ENCODE measurements around the gene MYH7B. TPM values are rescaled to one million over a fixed set of nuclear protein-coding genes. Genes with fewer than 3 reads are reported as not detected.

The MYH7B gene
- total RNA-seq, 2 experiments from 2014 or later, result 0.70 to 0.79 TPM

GRCh38 chr20:34949120-34949519 is 6.5 kb upstream of the MYH7B start:
- CTCF ChIA-PET (ENCODE audit: unreplicated experiment), result no interaction called here
- POLR2A ChIA-PET, result no interaction called here

GRCh38 chr20:34951252-34951651 is 4.4 kb upstream of the MYH7B start:
- Histone ChIP-seq H3K27ac (ENCODE audit: low read depth, low read length, poor library complexity, severe bottlenecking) (peak overlapping the region; percentile 92), H3K4me1 (ENCODE audit: insufficient read depth, low read length, poor library complexity, severe bottlenecking) (peaks cover 65% of the 10 kb centered on the region), H3K4me2 (ENCODE audit: low read length) (peak overlapping the region; percentile 85), H2AFZ (ENCODE audit: low read length) (peak overlapping the region; percentile 45; the same call in 1 of the 2 replicates), H3K9me3 (ENCODE audit: low read length) (no peaks in the 10 kb centered on the region), H3K4me3 (ENCODE audit: low read depth, low read length, poor library complexity, severe bottlenecking) (peak overlapping the region; percentile 54), H4K20me1 (ENCODE audit: insufficient read depth, low read length) (no peaks in the 10 kb centered on the region), H3K9me2 (ENCODE audit: insufficient read depth, low read length) (no peaks in the 10 kb centered on the region), H3K79me2 (ENCODE audit: insufficient read depth, low read depth, low read length) (peaks cover 13% of the 10 kb centered on the region; the same call in 1 of the 2 replicates), H3K36me3 (ENCODE audit: insufficient read depth, low read length) (peaks cover 37% of the 10 kb centered on the region)
- ChIA-PET POLR2A (interaction anchor here (0.6 to 2.0 kb wide), 9 partner anchors 8 to 326 kb away, joined by 3 to 10 read pairs (median 4); partner anchors contain the start of gene MMP24OS), CTCF (ENCODE audit: unreplicated experiment) (interaction anchor here (0.7 to 1.0 kb wide), 4 partner anchors 19 to 76 kb away, joined by 3 to 8 read pairs (median 4); partner anchors contain the start of gene ACSS2)
- TF ChIP-seq CTCF (conservative IDR thresholded peaks at IDR 0.05; ENCODE audit: low read length) (no peak), EZH2phosphoT487 (IDR thresholded peaks at IDR 0.05; ENCODE audit: borderline replicate concordance, low read depth, low read length) (no peak)
- no TSS peak for BruUV-seq (replicated peaks)
- intact Hi-C loops (cut with micrococcal nuclease; ENCODE audit: unreplicated experiment), result loop anchor here (10.0 kb wide), 1 partner anchor 144 kb away; the partner anchor contains the start of gene TRPC4AP
- peak; percentile 84 for DNase-seq (ENCODE audit: low spot score)

More at GRCh38 chr20:34949120-34949519, 6.5 kb upstream of the MYH7B start:
- Histone ChIP-seq H3K27ac (ENCODE audit: low read depth, low read length, poor library complexity, severe bottlenecking) (no peak overlapping the region), H4K20me1 (ENCODE audit: insufficient read depth, low read length) (no peaks in the 10 kb centered on the region), H2AFZ (ENCODE audit: low read length) (no peak overlapping the region), H3K9me3 (ENCODE audit: low read length) (no peaks in the 10 kb centered on the region), H3K4me1 (ENCODE audit: insufficient read depth, low read length, poor library complexity, severe bottlenecking) (peaks cover 53% of the 10 kb centered on the region), H3K79me2 (ENCODE audit: insufficient read depth, low read depth, low read length) (peaks cover 5% of the 10 kb centered on the region; the same call in 1 of the 2 replicates), H3K36me3 (ENCODE audit: insufficient read depth, low read length) (peaks cover 53% of the 10 kb centered on the region), H3K4me2 (ENCODE audit: low read length) (no peak overlapping the region), H3K4me3 (ENCODE audit: low read depth, low read length, poor library complexity, severe bottlenecking) (no peak overlapping the region), H3K9me2 (ENCODE audit: insufficient read depth, low read length) (no peaks in the 10 kb centered on the region)
- intact Hi-C loops (cut with micrococcal nuclease; ENCODE audit: unreplicated experiment), result no loop called here
- TF ChIP-seq CTCF (conservative IDR thresholded peaks at IDR 0.05; ENCODE audit: low read length) (no peak), EZH2phosphoT487 (IDR thresholded peaks at IDR 0.05; ENCODE audit: borderline replicate concordance, low read depth, low read length) (no peak)
- no TSS peak for BruUV-seq (replicated peaks)
- DNase-seq (ENCODE audit: low spot score), result no peak

GRCh38 chr20:34951652-34952051 is 4.0 kb upstream of the MYH7B start:
- H3K36me3 ChIP-seq (ENCODE audit: insufficient read depth, low read length), result peaks cover 33% of the 10 kb centered on the region
- H3K27ac ChIP-seq (ENCODE audit: low read depth, low read length, poor library complexity, severe bottlenecking), result peak overlapping the region; percentile 92
- intact Hi-C loops (cut with micrococcal nuclease; ENCODE audit: unreplicated experiment), result loop anchor here (10.0 kb wide), 1 partner anchor 143 kb away; the partner anchor contains the start of gene TRPC4AP
- H3K79me2 ChIP-seq (ENCODE audit: insufficient read depth, low read depth, low read length), result peaks cover 13% of the 10 kb centered on the region; the same call in 1 of the 2 replicates
- TF ChIP-seq EZH2phosphoT487 (IDR thresholded peaks at IDR 0.05; ENCODE audit: borderline replicate concordance, low read depth, low read length), result no peak
- H3K4me1 ChIP-seq (ENCODE audit: insufficient read depth, low read length, poor library complexity, severe bottlenecking), result peaks cover 69% of the 10 kb centered on the region
- H3K9me3 ChIP-seq (ENCODE audit: low read length), result no peaks in the 10 kb centered on the region
- no peak for DNase-seq (ENCODE audit: low spot score)
- H2AFZ ChIP-seq (ENCODE audit: low read length), result peak overlapping the region; percentile 45; the same call in 1 of the 2 replicates
- BruUV-seq (replicated peaks), result no TSS peak
- H4K20me1 ChIP-seq (ENCODE audit: insufficient read depth, low read length), result no peaks in the 10 kb centered on the region
- H3K4me3 ChIP-seq (ENCODE audit: low read depth, low read length, poor library complexity, severe bottlenecking), result peak overlapping the region; percentile 54
- POLR2A ChIA-PET, result interaction anchor here (0.6 to 2.0 kb wide), 8 partner anchors 8 to 326 kb away, joined by 3 to 10 read pairs (median 4); partner anchors contain the start of gene MMP24OS
- CTCF ChIA-PET (ENCODE audit: unreplicated experiment), result interaction anchor here (0.7 to 1.3 kb wide), 5 partner anchors 19 to 77 kb away, joined by 3 to 8 read pairs (median 4); partner anchors contain the start of gene ACSS2
- H3K9me2 ChIP-seq (ENCODE audit: insufficient read depth, low read length), result no peaks in the 10 kb centered on the region
- peak overlapping the region; percentile 85 for H3K4me2 ChIP-seq (ENCODE audit: low read length)
